PC-3 (cell line): ENCODE data around the gene AUTS2.

Experiments
- CTCF ChIP-seq: fragments of 300-600 bp; sonication (generic); conservative IDR thresholded peaks from 2 replicates; pipeline ENCODE4 v1.5.1; 2017; ENCODE audit warnings: antibody characterized with exemption, low read depth, mild to moderate bottlenecking, low read length
- EZH2 ChIP-seq: fragments of 300-600 bp; sonication (generic); IDR thresholded peaks from one replicate; pipeline ENCODE4 v1.6.1; 2017; ENCODE audit warnings: antibody characterized with exemption, mild to moderate bottlenecking, low read length; ENCODE audit not compliant: unreplicated experiment
- EZH2phosphoT487 ChIP-seq: fragments of 300-600 bp; sonication (generic); IDR thresholded peaks from 2 replicates; pipeline ENCODE4 v1.6.1; 2018; ENCODE audit warnings: mild to moderate bottlenecking, antibody characterized with exemption, low read length, borderline replicate concordance

- no peak for TF ChIP-seq EZH2
- no peak for TF ChIP-seq CTCF
- no peak for TF ChIP-seq EZH2phosphoT487
Measured at GRCh38 chr7:70314221-70314620, 715.9 kb downstream of the AUTS2 start.
